DLD1 (cell line): ENCODE results near the gene NME4.
"Not testable (repeated sequence)": the region's sequence is repeated elsewhere in the genome, so short reads cannot be mapped to it uniquely, and the experiment has no call there.

Source experiments
- in situ Hi-C: cut with HindIII; loops from 2 replicates; pipeline ENCODE4 v1.10.0; 2017; ENCODE audit warnings: low sequenced_read_pairs

The NME4 gene

DNA sequence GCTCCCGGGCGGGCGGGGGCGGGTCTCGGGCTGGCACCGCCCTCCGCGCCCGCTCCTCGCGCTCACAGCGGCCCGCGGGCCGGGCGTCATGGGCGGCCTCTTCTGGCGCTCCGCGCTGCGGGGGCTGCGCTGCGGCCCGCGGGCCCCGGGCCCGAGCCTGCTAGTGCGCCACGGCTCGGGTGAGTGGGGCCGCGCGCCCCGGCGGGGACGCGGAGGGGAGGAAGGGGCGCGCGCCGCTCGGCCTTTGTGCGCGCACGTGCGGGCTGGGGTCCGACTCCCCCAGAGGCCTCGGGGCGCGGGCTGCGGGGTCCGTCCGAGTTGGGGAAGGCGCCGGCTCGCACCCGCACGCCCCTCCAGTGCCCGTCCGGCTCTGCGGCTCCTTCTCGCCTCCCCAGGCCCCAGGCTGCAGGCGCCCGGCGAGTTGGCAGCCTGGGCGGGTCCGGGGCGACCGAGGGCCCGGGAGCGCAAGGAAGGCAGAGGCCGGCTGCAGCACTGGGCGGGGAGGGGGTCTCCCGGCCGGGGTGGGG lies at the start of gene NME4:
NME4 (plus strand) TSS at position 65 of the 527 bp plus-strand sequence; CDS start at position 89, 24 bp downstream.
- in situ Hi-C loops: no loop called here

DNA sequence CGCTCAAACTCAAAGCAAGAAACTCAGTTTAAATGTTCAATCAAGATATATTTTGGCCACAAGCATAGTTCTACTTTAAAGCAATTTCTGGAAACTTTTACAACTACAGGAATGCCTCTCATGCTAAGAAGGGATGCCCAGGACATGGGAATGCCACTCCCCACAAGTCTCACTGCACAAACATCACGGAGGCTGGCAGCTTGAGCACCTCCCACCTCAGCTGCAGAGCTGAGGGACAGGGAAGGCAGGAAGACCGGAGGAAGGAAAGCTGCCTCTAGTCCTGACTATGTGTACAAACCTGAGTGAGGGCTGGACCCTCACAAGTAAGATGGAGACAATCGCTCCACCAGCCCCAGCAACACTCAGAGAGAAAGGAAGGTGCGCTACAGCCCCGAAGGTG lies 49.8 kb upstream of the NME4 start:
- in situ Hi-C loops: no loop called here

DNA sequence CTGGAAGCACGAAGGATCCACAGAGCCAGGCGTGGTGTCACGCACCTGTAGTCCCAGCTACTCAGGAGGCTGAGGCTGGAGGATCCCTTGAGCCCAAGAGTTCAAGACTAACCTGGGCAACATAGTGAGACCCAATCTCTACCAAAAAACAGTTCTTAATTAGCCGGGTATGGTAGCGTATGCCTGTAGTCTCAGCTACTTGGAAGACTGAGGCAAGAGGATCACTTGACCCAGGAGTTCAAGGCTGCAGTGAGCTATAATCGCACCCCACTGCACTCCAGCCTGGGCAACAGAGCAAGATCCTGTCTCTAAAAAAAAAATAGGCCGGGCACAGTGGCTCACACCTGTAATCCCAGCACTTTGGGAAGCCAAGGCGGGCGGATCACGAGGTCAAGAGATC lies 48.5 kb upstream of the NME4 start:
- in situ Hi-C loops: not testable (repeated sequence)

DNA sequence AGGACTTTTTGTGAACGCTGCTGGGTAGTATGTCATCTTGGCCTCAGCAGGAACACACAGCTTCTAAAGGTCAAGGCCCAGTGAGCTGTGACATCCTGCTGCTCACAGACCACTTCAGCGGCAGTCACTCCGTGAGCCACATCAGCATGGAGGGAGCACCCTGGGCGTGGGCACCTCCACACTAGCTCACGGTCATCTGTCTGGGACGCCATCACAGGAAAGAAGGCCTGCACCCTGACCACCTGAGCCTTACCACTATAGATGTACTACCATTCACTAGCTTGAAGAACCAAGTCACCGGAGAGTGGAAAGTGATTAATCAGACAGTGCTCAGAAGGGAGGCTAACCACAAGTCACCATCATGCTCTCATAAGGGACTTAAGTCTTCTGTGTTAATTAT lies 47.8 kb upstream of the NME4 start:
- in situ Hi-C loops: no loop called here

DNA sequence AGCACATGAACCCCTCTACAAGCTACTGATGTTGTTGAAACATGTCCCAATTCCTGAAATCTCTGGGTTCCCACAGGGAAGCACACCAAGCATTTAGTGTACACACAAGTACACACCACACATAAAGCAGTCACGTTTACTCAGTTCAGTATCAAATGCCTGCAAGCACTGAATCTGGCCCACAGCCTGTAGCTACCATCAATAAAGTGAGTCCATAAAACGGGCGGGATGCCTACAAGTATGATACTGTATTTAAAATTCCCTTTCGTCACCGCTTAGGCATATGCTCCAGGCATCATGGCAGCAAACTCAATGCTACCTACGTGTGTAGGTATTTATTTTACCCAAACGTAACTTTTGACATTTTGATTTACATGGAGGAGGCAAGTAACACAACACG lies 46.8 kb upstream of the NME4 start:
- in situ Hi-C loops: no loop called here

DNA sequence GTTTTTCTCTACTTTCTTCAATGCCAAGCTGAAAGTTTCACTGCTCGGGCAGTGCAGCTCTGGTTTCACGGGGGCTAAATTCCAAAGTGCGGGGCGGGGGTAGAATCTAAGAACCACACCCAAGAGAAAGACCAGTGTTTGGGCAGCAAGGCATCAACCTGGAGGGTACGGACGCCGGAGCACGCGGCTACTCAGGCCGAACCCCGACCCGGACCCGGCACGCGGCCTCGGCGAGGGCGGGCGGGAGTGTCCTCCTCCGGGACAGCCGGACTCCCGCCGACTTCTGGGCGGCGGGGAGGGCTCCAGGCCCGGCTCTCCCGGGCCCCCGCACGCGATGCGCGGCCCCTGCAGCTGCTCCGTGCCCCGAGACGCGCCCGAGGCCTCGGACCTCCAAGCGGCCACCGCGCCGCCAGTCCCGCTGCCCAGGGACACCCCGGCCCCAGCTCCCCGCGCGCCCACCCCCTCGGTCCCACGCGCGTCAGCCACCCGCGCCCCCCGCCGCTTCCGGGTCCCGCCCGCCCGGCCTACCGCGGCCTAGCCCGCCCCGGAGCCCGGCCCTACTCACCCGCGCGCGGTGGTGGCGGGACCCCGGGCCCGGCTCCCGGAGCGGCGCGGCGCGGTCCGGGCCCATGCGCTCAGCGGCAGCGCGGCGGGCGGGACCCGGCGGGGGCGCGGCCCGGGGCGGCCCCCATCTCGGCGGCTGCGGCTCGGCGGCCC lies 45.0 kb upstream of the NME4 start:
- in situ Hi-C loops: no loop called here

DNA sequence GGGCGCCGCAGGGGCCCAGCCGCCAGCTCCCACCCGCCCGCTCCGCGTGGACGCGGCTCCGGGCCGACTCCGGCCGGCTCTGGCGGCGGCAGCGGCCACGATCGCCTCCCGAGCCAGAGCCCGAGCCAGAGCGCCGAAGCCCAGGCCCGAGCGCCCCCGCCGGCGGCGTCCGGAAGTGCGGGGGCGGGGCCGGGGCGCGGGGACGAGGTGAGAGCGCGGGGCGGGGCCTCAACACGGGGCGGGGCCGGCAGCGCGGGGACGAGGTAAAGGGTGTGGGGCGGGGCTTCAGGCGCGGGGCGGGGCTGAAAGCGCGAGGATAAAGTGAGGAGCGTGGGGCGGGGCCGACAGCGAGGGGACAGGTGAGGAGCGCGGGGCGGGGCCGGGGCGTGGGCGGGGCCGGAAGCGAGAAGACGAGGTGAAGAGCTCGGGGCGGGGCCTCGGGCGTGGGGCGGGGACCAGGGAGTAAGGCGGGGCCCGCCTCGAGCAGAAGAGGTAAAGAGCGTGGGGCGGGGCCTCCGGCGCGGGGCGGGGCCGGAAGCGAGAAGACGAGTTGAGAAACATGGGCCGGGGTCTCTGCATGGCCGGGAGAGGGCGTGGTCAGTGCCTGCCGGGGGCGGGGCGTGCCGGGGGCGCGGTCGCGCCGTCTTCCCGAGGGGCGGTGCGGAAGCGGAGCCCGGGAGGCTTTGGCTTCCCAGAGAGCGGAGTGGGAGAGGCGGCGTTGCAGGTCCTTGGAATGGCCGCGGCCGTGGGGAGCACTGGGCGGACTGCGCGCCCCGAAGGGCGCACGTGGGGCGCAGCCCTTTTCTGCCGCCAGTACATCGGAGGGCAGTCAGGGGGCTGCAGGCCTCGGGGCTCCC lies 44.2 kb upstream of the NME4 start, which contains the start of gene AXIN1:
AXIN1 (minus strand) TSS at position 177 of the 857 bp plus-strand sequence. CDS start 5,698 bp downstream, outside the sequence.
- in situ Hi-C loops: no loop called here

DNA sequence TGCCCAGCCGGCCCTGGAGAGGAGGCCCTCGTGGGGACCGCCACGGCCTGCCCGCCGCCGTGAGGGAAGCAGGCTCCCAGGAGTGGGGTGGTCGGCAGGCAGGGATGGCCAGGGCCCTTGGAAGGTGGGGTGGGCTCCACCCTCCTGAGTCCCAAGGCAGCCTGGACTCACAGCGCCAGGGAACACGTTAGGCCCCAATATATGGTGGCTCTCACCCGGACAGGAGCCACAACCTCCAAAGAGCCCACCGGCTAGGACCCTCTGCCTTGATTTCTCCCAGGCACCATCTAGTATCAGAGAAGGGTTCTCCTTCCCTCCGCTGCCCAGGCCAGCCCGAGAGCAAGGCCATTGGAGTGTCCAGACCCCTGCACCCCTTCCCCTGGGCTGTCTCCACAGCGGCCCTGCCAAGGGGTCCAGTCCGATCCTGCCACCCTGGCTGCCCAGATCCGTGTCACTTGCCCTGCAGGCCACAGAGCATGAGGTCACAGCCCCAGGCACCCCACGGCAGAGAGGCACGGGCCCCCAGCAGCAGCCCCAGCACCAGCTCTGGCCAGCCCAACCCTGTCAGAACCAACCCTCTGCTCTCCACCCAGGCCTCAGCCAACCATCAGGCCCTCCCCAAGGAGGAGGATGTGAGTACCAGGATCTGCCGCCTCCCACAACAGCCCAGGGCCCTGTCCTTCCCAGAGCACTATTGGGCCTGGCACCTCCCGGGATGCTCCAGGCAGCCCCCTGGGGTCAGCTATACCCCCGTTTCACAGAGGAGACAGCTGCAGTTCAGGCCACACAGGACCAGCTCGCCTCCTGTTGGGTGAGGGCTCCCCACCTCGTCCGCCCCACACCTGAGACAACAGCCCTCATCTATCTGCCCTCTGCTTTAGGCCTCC lies 43.4 kb upstream of the NME4 start:
- in situ Hi-C loops: no loop called here

DNA sequence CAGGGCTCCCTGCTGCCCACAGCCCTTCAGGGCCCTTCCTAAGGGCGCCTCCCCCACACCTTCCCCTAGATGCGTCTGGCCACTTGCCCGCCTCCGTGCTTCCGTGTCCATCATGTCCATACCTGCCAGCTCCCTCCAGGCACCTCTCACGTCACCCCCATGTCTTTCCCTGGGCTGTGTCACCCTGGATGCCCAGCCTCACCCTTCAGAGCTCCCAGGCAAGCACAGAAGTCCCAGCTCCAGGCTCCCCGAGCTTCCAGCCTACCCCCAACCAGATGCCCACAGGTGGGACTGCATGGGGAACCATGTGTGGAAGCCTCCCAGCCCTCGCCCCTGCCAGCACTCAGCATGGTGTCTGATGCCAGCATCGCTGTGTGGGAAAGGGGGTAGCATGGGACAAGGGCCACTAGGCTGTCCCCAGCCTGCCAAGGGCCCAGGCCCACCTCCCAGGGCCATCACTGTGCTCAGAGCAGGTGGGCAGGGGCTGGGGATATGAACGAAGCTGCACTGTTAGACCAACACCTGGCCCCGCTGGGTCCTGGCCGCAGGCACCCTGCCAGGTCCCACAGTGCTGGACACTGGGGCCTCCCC lies 42.6 kb upstream of the NME4 start:
- in situ Hi-C loops: no loop called here

DNA sequence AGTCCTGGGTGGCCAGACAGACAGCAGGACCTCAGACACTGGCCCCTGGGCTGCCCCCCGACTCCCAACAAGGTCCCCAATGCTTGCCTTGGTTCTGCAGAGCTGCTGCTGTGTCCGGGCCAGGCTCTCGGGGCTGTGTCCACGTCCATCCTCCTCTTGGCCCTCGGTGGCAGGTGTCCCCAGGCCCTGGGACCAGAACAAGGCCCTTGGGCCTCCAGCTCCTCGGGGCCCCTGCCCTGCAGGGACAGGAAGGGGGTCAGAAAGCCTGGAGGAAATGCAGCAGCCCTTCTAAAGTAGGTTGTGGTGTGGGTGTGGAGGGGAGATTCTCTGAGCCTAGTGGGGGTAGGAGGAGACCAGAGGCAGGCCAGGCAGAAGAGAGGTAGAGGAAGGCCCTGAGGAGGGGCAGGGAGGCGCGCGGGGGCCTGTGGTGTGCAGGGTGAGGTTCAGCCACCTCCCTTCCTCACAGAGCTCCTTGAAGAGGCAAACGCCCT lies 42.0 kb upstream of the NME4 start:
- in situ Hi-C loops: no loop called here

DNA sequence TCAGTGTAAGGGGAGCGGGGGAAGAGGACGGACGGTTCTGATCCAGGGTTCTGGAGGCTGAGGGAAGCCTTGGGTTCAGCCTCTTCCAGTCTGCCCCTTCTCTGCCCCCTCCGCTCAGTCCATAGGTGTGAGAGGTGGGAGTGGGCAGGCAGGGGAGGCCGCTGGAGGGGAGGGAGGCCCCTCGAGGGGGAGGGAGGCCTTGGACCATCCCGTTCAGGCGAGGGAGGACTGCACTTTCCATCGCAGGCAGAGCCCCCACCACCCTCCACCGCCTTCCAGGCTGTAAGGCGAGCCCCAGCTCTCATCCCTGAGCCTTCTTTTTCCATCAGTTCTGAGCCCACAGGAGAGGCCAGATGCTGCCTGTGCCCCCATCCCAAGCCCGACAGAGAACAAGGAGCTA lies 40.3 kb upstream of the NME4 start:
- in situ Hi-C loops: no loop called here

DNA sequence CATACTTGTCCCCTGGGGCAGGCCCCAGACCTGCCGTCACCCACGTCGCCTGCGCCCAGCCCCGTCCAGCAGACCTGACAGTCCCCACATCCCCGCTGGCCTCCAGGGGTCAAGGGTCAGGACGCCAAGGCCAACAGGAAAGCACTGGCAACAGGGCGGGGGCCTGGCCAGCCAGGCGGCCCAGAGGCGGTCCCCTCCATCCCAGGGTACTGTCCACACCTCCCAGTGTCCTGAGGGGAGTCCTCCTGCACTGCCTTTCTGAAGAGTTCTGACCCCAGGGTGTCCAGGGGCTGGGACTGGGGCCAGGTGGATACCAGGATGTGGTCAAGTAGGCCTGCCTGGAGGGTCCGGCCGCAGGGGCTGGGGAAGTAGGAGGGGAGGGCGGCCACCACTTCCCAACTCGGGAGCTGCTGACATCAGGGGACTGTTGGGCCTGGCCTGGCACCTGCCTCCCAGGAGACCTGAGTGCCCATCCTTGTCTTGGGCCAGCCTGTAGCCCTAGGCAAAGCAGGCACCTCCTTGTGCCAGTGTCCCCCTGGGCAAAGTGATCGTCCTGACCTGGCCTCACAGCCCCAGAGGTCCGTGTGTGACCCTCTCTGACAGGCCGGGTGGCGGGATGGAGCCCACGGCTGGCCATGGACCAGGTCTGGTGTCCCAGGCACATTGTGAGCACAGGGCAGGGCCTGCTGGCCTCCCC lies 37.8 kb upstream of the NME4 start:
- in situ Hi-C loops: no loop called here

DNA sequence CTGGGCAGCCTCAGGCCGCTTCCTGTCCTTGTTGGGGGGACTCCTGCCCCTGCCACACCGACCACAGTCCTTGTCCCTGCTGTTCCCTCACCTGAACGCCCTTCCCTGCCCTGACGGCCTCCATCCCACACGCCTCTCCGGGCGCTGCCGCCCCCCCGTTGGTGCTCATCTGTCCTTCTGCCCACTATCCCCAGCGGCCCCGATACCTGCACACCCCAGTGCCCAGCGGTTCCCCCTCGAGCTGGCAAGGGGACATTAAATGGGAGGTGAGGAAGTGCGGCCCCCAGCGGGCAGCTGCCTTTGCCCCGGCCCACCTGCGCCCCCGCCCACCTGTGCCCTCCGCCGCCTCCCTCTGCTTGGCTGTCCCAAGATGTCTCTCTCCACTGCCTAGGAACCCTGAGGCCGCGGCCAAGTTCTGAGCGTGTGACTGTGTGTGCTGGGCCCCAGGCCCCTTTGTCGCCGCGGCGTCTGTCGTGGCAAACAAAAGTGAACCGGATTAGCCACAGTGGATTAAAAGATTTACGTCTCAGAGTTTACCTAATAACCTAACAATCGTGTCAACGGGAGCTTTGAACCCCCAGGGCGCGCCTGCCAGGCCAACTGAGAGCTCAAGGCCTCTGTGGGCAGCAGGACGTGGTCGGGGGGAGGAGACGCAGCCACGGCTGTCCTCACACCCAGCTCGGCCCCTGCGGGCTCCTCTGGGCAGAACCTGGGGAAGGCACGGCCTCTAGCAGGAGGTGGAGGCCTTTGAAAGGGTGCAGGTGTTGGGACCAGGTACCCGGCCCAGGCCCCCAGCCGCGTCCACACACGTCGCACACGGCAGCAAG lies 36.9 kb upstream of the NME4 start:
- in situ Hi-C loops: no loop called here

DNA sequence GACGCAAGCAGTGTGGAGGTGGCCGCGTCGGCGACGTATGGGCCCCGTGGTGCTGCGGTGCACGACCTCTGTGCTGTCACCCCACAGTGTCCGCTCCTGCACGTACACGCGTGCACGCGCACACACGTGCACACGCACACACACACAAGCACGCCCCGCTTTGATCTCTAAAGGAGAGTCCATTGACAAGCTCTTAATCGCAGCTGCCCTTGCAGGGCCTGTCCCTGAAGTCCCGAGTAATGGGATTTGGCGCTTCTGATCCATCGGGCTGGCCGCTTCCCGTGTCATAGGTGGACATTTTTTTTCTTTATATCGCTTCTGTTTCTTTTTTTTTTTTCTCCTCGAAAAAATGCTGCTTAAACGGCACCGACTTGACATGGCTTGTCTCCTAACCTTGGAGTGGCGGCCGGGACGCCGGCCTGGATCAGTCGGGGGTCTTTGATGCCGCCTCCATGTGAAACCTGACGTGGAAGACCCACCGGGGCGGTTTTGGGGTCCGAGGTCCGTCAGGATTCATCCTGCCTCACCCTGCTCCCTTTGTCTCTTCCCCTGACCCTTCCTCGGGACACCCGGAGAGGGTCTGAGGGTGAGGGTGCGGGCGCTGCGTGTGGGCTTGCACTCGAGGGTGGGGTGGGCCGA lies 36.2 kb upstream of the NME4 start:
- in situ Hi-C loops: no loop called here

DNA sequence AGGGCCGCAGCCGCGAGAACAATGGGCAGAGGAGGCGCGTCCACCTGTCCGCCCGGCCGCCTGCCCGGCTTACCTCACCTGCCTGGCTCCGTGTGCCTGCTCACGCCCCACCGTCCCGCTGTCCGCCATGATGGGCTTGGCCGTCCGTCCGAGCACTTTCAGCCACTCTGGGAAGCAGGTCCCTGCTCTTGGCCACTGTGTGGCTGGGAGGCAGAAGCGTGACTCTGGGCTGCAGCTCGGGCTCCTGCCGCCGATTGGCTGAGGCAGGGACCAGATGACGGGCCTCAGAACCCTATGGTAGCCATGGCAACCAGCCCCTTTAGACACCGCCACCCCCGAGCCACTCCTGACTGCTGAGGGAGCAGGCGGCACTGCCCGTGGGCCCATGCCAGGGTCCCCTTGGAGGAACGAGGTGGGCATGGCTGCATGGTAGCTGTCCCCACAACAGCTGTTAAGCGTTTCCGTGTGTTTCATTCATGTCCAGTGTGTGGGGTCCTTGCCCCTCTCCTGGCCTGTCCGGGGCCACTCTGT lies 35.6 kb upstream of the NME4 start:
- in situ Hi-C loops: no loop called here

DNA sequence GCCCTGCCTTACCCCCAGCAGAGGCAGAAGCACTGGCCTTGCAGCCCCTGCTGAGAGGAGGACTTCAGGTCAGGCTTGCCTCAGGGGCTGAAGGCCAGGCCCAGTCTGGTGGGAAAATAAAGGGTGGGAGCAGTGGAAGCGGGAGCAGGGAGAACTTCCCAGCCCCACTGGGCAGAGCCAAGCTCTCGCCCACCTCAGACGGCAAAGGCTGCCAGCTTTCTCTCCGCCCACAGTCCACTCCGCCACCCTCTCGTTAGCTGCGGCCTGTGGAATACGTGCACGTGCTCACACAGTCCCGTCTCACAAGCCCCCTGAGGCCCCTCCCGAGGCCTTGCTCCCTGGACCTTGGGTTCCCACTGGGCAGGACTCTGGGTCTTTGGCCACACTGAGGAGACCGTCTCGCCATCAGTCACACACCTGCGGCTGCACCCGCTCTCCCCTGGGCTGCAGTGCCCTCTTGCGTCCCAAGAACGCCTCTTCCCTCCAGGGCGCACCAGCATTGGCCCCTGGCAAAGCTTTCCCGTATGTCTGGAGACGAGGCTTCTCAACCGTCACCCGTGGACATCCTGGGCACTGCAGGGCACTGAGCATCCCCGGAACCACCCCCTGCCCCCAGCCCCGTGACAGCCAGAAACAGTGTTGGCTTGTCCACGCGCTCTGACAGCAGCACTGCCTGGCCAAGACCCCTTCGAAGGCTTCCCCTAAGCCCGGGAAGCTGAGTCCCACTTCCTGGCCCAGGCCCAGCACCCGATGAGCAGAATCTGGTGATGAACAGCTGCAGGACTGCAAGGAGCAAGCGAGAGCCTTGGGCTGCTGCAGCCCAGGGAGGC lies 34.9 kb upstream of the NME4 start:
- in situ Hi-C loops: no loop called here

DNA sequence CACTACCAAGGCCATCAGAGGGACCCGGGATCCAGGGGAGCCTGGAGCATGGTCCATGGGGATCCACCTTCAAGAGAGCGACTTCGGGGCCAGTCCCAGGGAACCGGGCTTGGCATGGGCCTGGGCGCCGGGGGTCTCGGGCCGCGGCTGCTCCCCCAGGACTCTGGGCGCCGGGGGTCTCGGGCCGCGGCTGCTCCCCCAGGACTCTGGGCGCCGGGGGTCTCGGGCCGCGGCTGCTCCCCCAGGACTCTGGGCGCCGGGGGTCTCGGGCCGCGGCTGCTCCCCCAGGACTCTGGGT lies 34.3 kb upstream of the NME4 start:
- in situ Hi-C loops: not testable (repeated sequence)
